Left renal pelvis (tissue), 4 donors: ENCODE measurements around the gene HTT. TPM values are rescaled to one million over a fixed set of nuclear protein-coding genes. Genes with fewer than 3 reads are reported as not detected.
"Not testable (repeated sequence)": the region's sequence is repeated elsewhere in the genome, so short reads cannot be mapped to it uniquely, and the experiment has no call there.

Experiments
- DNase-seq, 4 donors: peaks; one replicate each; pipeline ENCODE4 v3.0.0-alpha.2; 2013; ENCODE audit warnings: low read depth in 4 of 4, low spot score in 3 of 4
- polyA plus RNA-seq, 4 donors: library from polyadenylated mRNA; unstranded; fragments of 120-200 nt; gene quantifications; one replicate each; pipeline ENCODE4 v1.2.1, GENCODE V29; 2013; ENCODE audit not compliant: insufficient read length in 4 of 4

Gene HTT
- polyA plus RNA-seq, 4 donors = 20.7 to 41.5 (median 33.9) TPM

GRCh38 chr4:3116955-3117354 lies 42.5 kb downstream of the HTT start:
- DNase-seq = no peak

- DNase-seq = no peak
Observed at GRCh38 chr4:3118312-3118711, 43.8 kb downstream of the HTT start.

GRCh38 chr4:3119464-3119863 lies 45.0 kb downstream of the HTT start:
- DNase-seq = no peak

- DNase-seq = no peak
Observed at GRCh38 chr4:3121110-3121509, 46.6 kb downstream of the HTT start.

- no peak for DNase-seq
Observed at GRCh38 chr4:3121596-3121995, 47.1 kb downstream of the HTT start.

- no peak for DNase-seq
Observed at GRCh38 chr4:3122081-3122563, 47.6 kb downstream of the HTT start.

GRCh38 chr4:3123181-3123671 lies 48.7 kb downstream of the HTT start:
- no peak for DNase-seq

GRCh38 chr4:3124070-3124767 lies 49.7 kb downstream of the HTT start:
- no peak for DNase-seq

GRCh38 chr4:3127112-3127511 lies 52.6 kb downstream of the HTT start:
- DNase-seq = no peak

GRCh38 chr4:3128058-3128457 lies 53.6 kb downstream of the HTT start:
- no peak for DNase-seq

- DNase-seq = no peak
Observed at GRCh38 chr4:3128976-3129375, 54.5 kb downstream of the HTT start.

GRCh38 chr4:3130201-3130600 lies 55.7 kb downstream of the HTT start:
- DNase-seq = no peak

GRCh38 chr4:3130826-3131225 lies 56.3 kb downstream of the HTT start:
- no peak for DNase-seq

GRCh38 chr4:3134201-3134600 lies 59.7 kb downstream of the HTT start:
- no peak for DNase-seq

- DNase-seq = no peak
Observed at GRCh38 chr4:3135155-3136011, 60.9 kb downstream of the HTT start.

- no peak for DNase-seq
Observed at GRCh38 chr4:3136454-3136853, 62.0 kb downstream of the HTT start.

- DNase-seq = no peak
Observed at GRCh38 chr4:3137908-3138307, 63.4 kb downstream of the HTT start.

- no peak for DNase-seq
Observed at GRCh38 chr4:3145234-3145924, 70.9 kb downstream of the HTT start.

- no peak for DNase-seq
Observed at GRCh38 chr4:3148926-3149325, 74.4 kb downstream of the HTT start.

GRCh38 chr4:3151238-3151637 lies 76.8 kb downstream of the HTT start:
- DNase-seq = not testable (repeated sequence)

- no peak for DNase-seq
Observed at GRCh38 chr4:3157366-3157765, 82.9 kb downstream of the HTT start.
